GM23338 (cell line): ENCODE data around the gene PDE4B.

Experiments used
- CREB1 ChIP-seq: fragments of 250-450 bp; sonication (Bioruptor Pico); IDR thresholded peaks from 2 replicates; pipeline ENCODE4 v1.5.0; 2020; ENCODE audit warnings: low read depth, mild to moderate bottlenecking, moderate library complexity
- EZH2 ChIP-seq: fragments of 200-600 bp; sonication (generic); IDR thresholded peaks from one replicate; pipeline ENCODE4 v1.8.0; 2017; ENCODE audit warnings: antibody characterized with exemption, mild to moderate bottlenecking, low read depth; ENCODE audit not compliant: unreplicated experiment
- EZH2phosphoT487 ChIP-seq: fragments of 200-600 bp; sonication (generic); IDR thresholded peaks from one replicate; pipeline ENCODE4 v1.8.1; 2018; ENCODE audit warnings: antibody characterized with exemption; ENCODE audit not compliant: unreplicated experiment
- JUNB ChIP-seq: IDR thresholded peaks from one replicate; pipeline ENCODE4 v1.6.1; 2016; ENCODE audit warnings: antibody characterized with exemption; ENCODE audit not compliant: unreplicated experiment
- NANOG ChIP-seq: IDR thresholded peaks from 2 replicates; pipeline ENCODE4 v1.6.1; 2016; ENCODE audit warnings: antibody characterized with exemption, borderline replicate concordance
- POLR2AphosphoS5 ChIP-seq: IDR thresholded peaks from 2 replicates; pipeline ENCODE4 v1.6.1; 2016; ENCODE audit warnings: antibody characterized with exemption, low read depth
- STAT1 ChIP-seq: IDR thresholded peaks from one replicate; pipeline ENCODE4 v1.6.1; 2016; ENCODE audit warnings: antibody characterized with exemption; ENCODE audit not compliant: unreplicated experiment
- TF ChIP-seq, protein P1 (sequence below), 2 experiments: fragments of 200-600 bp in 1 of 2; sonication (generic) in 1 of 2; conservative IDR thresholded peaks; 2 replicates each; pipeline versions ENCODE4 v1.5.1 to v1.6.1; 2016 to 2017; ENCODE audit warnings: antibody characterized with exemption in 2 of 2, low read depth in 2 of 2, mild to moderate bottlenecking in 2 of 2, moderate library complexity in 1 of 2
- TF ChIP-seq, protein P2 (sequence below): IDR thresholded peaks from one replicate; pipeline ENCODE4 v1.6.1; 2018; ENCODE audit warnings: antibody characterized with exemption; ENCODE audit not compliant: unreplicated experiment
- TF ChIP-seq, protein P3 (sequence below): fragments of 250-450 bp; sonication (Bioruptor Pico); IDR thresholded peaks from 2 replicates; pipeline ENCODE4 v1.5.0; 2020; ENCODE audit warnings: mild to moderate bottlenecking, moderate library complexity
- TF ChIP-seq, protein P4 (sequence below): IDR thresholded peaks from 2 replicates; pipeline ENCODE4 v1.6.1; 2016; ENCODE audit warnings: antibody characterized with exemption

DNA sequence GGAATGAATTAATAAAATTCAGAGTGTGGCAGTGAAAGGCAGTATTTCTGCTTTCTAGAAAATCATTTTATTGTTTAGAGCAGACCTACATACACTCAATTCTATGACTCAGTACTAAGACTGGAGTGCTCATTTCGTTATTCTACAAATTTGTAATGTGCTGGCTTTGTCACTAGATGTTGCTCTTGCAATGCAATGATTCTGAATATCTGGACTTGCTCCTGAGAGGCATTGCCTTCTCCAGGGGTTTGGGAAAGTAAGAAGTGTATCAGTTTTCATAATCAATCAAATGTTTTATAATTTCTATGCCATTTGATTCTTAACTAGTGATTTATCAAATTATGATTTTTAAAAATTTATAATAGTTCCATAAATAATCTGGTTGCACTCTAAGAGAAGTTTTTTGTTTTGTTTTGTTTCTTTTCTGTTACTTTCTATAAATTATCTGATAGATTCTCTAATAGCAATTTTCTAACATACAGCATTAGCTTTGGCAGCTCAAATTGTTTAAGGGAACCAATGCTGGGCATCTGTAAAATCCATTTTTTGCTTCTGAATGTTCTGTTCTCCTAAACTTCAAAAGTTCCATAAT is 460.7 kb downstream of the PDE4B start:
- TF ChIP-seq, protein P1, sequence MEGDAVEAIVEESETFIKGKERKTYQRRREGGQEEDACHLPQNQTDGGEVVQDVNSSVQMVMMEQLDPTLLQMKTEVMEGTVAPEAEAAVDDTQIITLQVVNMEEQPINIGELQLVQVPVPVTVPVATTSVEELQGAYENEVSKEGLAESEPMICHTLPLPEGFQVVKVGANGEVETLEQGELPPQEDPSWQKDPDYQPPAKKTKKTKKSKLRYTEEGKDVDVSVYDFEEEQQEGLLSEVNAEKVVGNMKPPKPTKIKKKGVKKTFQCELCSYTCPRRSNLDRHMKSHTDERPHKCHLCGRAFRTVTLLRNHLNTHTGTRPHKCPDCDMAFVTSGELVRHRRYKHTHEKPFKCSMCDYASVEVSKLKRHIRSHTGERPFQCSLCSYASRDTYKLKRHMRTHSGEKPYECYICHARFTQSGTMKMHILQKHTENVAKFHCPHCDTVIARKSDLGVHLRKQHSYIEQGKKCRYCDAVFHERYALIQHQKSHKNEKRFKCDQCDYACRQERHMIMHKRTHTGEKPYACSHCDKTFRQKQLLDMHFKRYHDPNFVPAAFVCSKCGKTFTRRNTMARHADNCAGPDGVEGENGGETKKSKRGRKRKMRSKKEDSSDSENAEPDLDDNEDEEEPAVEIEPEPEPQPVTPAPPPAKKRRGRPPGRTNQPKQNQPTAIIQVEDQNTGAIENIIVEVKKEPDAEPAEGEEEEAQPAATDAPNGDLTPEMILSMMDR (conservative IDR thresholded peaks at IDR 0.05; ENCODE audit: low read depth in 2 of 2), result peak; percentile 84 to 89
- TF ChIP-seq EZH2phosphoT487, result no peak
- no peak for TF ChIP-seq POLR2AphosphoS5
- TF ChIP-seq NANOG, result no peak
- TF ChIP-seq, protein P2, sequence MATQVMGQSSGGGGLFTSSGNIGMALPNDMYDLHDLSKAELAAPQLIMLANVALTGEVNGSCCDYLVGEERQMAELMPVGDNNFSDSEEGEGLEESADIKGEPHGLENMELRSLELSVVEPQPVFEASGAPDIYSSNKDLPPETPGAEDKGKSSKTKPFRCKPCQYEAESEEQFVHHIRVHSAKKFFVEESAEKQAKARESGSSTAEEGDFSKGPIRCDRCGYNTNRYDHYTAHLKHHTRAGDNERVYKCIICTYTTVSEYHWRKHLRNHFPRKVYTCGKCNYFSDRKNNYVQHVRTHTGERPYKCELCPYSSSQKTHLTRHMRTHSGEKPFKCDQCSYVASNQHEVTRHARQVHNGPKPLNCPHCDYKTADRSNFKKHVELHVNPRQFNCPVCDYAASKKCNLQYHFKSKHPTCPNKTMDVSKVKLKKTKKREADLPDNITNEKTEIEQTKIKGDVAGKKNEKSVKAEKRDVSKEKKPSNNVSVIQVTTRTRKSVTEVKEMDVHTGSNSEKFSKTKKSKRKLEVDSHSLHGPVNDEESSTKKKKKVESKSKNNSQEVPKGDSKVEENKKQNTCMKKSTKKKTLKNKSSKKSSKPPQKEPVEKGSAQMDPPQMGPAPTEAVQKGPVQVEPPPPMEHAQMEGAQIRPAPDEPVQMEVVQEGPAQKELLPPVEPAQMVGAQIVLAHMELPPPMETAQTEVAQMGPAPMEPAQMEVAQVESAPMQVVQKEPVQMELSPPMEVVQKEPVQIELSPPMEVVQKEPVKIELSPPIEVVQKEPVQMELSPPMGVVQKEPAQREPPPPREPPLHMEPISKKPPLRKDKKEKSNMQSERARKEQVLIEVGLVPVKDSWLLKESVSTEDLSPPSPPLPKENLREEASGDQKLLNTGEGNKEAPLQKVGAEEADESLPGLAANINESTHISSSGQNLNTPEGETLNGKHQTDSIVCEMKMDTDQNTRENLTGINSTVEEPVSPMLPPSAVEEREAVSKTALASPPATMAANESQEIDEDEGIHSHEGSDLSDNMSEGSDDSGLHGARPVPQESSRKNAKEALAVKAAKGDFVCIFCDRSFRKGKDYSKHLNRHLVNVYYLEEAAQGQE, result no peak
- TF ChIP-seq EZH2, result no peak
- TF ChIP-seq JUNB, result no peak
- no peak for TF ChIP-seq STAT1
- no peak for TF ChIP-seq CREB1 (CRISPR knock-in tag)
- TF ChIP-seq, protein P3, sequence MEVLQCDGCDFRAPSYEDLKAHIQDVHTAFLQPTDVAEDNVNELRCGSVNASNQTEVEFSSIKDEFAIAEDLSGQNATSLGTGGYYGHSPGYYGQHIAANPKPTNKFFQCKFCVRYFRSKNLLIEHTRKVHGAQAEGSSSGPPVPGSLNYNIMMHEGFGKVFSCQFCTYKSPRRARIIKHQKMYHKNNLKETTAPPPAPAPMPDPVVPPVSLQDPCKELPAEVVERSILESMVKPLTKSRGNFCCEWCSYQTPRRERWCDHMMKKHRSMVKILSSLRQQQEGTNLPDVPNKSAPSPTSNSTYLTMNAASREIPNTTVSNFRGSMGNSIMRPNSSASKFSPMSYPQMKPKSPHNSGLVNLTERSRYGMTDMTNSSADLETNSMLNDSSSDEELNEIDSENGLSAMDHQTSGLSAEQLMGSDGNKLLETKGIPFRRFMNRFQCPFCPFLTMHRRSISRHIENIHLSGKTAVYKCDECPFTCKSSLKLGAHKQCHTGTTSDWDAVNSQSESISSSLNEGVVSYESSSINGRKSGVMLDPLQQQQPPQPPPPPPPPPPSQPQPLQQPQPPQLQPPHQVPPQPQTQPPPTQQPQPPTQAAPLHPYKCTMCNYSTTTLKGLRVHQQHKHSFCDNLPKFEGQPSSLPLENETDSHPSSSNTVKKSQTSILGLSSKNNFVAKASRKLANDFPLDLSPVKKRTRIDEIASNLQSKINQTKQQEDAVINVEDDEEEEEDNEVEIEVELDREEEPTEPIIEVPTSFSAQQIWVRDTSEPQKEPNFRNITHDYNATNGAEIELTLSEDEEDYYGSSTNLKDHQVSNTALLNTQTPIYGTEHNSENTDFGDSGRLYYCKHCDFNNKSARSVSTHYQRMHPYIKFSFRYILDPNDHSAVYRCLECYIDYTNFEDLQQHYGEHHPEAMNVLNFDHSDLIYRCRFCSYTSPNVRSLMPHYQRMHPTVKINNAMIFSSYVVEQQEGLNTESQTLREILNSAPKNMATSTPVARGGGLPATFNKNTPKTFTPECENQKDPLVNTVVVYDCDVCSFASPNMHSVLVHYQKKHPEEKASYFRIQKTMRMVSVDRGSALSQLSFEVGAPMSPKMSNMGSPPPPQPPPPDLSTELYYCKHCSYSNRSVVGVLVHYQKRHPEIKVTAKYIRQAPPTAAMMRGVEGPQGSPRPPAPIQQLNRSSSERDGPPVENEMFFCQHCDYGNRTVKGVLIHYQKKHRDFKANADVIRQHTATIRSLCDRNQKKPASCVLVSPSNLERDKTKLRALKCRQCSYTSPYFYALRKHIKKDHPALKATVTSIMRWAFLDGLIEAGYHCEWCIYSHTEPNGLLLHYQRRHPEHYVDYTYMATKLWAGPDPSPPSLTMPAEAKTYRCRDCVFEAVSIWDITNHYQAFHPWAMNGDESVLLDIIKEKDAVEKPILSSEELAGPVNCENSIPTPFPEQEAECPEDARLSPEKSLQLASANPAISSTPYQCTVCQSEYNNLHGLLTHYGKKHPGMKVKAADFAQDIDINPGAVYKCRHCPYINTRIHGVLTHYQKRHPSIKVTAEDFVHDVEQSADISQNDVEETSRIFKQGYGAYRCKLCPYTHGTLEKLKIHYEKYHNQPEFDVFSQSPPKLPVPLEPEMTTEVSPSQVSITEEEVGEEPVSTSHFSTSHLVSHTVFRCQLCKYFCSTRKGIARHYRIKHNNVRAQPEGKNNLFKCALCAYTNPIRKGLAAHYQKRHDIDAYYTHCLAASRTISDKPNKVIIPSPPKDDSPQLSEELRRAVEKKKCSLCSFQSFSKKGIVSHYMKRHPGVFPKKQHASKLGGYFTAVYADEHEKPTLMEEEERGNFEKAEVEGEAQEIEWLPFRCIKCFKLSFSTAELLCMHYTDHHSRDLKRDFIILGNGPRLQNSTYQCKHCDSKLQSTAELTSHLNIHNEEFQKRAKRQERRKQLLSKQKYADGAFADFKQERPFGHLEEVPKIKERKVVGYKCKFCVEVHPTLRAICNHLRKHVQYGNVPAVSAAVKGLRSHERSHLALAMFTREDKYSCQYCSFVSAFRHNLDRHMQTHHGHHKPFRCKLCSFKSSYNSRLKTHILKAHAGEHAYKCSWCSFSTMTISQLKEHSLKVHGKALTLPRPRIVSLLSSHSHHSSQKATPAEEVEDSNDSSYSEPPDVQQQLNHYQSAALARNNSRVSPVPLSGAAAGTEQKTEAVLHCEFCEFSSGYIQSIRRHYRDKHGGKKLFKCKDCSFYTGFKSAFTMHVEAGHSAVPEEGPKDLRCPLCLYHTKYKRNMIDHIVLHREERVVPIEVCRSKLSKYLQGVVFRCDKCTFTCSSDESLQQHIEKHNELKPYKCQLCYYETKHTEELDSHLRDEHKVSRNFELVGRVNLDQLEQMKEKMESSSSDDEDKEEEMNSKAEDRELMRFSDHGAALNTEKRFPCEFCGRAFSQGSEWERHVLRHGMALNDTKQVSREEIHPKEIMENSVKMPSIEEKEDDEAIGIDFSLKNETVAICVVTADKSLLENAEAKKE (CRISPR knock-in tag), result no peak
- TF ChIP-seq, protein P4, sequence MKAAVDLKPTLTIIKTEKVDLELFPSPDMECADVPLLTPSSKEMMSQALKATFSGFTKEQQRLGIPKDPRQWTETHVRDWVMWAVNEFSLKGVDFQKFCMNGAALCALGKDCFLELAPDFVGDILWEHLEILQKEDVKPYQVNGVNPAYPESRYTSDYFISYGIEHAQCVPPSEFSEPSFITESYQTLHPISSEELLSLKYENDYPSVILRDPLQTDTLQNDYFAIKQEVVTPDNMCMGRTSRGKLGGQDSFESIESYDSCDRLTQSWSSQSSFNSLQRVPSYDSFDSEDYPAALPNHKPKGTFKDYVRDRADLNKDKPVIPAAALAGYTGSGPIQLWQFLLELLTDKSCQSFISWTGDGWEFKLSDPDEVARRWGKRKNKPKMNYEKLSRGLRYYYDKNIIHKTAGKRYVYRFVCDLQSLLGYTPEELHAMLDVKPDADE, result no peak
